Left lobe of liver (tissue), 1 donor: Measurements from ENCODE around the gene STRN3. TPM values are rescaled to one million over a fixed set of nuclear protein-coding genes. Genes with fewer than 3 reads are reported as not detected.

Experiments used
- total RNA-seq: library from RNA; stranded (reverse); gene quantifications from one replicate; pipeline ENCODE4 v1.2.1, GENCODE V29; 2021
- donor health status: DM: no; HTN: yes; CAD: no.

STRN3 gene
- total RNA-seq, 1 donor from 2014 or later: 19.7 TPM

Other genes with a start within 250 kb of the STRN3 start
- gene COCH, start 151.8 kb downstream of the STRN3 start, total RNA-seq: 0.33 TPM
- 1.9 TPM for gene AP4S1, start 730 bp downstream of the STRN3 start, total RNA-seq
- gene HECTD1, start 181.4 kb upstream of the STRN3 start, total RNA-seq: 165 TPM